Stimulated activated CD4-positive, alpha-beta T cell treated with anti-CD3 and anti-CD28 coated beads, TNF-alpha, amount 100 ng/mL, for 24 hours (primary cell): ENCODE data around the gene WDFY1.
"Not testable (repeated sequence)": the region's sequence is repeated elsewhere in the genome, so short reads cannot be mapped to it uniquely, and the experiment has no call there.

Experiments
- DNase-seq, 3 experiments: peaks; one replicate each; pipeline ENCODE4 v3.0.0-alpha.2; 2020; ENCODE audit warnings: low read depth in 3 of 3

Gene WDFY1

DNA sequence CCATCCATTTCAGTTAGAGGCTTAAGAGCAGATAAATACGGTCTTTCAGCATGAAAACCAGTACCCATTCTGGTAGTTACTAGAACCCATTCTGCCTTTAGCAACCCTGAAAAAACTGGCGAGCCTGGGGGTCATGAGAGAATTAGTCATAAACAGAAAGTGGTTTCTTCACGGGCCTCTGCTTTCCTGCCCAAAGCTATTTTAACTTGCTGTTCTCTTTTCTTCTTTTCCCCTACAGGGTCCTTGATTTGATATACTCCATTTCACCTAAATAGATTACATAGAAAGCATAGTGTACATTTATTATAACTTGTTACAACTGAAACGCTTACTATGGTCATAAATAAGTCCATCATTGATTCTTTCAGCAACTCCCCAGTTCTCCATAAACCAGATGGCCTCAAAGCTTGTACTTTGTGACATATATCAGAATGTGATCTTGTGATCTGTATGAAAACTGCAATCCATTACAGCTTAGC lies 48.3 kb downstream of the WDFY1 start:
- DNase-seq = no peak

- no peak for DNase-seq
Observed at GRCh38 chr2:223894968-223895367, 50.2 kb downstream of the WDFY1 start.

GRCh38 chr2:223894009-223894408 lies 51.1 kb downstream of the WDFY1 start:
- no peak for DNase-seq

DNA sequence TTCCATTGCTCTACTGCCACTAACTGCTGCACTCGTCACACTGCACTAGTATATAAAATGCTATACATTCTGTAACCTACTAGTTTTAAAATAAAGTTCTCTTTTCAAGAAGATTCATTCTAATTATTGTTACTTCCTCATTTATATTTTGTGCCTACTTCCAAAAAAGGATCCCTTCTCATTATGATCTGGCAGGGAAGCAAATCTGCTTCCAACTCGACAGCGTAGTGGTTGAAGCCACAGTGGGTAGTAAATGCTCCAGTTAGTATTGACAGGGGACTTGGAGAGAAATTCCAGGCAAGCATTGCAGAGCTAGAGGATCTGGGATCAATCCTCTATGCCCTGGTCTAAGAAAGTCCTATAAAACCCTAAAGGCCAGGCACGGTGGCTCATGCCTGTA lies 54.4 kb downstream of the WDFY1 start:
- no peak for DNase-seq

- DNase-seq = no peak
Observed at GRCh38 chr2:223889229-223889628, 55.9 kb downstream of the WDFY1 start.

DNA sequence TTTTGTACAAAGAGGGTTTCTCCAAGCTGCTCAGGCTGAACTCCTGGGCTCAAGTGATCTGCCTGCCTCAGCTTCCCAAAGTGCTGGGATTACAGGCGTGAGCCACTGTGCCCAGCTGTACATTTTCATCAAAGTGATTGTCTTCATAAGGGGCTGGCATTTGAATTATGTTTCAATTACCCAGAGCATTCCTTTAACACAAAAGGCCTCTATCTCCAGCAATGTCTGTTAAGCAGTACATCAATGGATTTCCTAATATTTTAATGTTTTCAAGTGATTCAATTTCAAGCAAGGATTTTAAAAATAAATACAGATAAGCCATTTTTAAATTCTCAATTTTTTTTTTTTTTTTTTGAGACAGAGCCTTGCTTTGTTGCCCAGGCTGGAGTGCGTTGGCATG lies 56.9 kb downstream of the WDFY1 start:
- no peak for DNase-seq

DNA sequence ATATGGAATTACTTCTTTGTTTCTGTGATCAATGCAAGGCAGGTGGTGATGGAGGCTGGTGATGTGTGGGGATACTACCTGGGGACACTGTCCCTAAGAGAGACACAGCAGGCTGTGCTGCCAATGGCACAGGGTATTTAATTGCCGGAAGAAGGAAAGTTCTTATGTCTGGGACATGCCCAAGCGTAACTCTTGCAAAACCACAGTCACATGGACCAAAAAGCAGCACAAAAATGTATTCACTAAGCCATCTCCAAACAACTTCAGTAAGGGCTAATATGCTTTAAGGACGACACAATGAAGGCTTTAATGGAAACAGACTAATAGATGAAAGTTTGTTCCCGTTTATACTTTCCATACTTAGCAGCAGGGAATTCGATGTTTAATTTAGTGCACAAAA lies 58.0 kb downstream of the WDFY1 start:
- no peak for DNase-seq

DNA sequence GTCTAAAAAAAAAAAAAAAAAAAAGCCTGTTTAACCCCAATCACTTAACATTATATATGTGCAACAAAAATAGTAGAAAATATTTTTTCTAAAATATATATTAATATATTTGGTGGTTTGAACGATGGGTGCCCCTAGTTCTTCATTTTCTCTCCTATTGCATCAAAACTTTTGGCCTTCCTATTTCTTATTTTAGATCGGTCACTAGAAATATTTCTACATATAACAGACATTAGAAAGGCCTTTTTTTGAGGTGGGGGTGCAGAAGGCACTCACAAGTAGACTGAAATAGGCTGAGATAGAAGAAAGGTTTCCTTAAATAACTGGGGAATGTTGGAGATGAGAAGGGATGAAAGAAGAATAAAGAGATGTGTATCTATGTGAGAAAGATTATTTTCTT lies 58.4 kb downstream of the WDFY1 start:
- no peak for DNase-seq

DNA sequence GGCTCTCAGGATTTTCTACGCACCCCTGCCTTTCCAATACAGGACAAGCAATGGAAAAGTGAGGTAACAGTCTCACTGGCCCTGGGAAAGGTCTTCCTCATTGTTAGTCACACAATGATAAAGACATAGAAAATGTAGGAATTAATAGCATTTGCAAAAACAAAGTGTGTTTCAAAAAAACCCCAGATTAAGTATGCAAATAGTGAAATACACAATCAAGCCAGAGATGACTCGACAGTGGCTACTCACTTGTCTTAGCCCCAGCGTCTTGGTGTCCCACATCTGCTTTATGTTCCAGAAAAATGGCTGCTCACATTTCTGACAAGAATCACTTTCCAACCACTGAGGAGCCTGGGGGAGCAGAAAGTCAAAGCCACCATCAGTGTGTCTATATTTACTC lies 60.7 kb downstream of the WDFY1 start:
- no peak for DNase-seq

- no peak for DNase-seq
Observed at GRCh38 chr2:223882715-223883114, 62.4 kb downstream of the WDFY1 start.

GRCh38 chr2:223880796-223881195 lies 64.3 kb downstream of the WDFY1 start:
- no peak for DNase-seq

GRCh38 chr2:223877721-223878410 lies 67.3 kb downstream of the WDFY1 start:
- DNase-seq = no peak

DNA sequence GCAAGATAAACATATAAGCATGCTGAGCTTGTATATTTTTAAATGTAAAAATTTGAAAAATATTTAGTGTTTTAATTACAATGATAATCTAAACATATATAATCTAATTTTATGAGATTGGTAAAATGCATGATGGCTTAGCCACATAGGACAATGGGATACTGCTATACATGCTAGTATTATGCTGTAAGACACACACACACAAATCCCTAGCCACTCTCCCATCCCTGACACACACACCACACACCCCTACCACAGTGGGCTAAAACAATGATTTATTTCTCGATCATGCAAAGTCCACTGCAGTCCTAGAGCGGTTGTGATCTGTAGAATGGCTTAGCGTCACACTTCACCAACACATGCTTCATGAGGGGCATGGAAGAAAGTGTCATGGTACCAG lies 71.5 kb downstream of the WDFY1 start:
- DNase-seq = no peak

DNA sequence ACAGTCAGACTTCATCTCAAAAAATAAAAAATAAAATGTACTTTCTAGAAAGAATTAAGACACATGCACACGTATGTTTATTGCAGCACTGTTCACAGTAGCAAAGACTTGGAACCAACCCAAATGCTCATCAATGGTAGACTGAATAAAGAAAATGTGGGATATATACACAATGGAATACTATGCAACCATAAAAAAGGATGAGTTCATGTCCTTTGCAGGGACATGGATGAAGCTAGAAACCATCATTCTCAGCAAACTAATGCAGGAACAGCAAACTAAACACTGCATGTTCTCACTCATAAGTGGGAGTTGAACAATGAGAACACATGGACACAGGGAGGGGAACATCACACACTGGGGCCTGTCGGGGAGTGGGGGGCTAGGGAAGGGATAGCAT lies 72.4 kb downstream of the WDFY1 start:
- not testable (repeated sequence) for DNase-seq

DNA sequence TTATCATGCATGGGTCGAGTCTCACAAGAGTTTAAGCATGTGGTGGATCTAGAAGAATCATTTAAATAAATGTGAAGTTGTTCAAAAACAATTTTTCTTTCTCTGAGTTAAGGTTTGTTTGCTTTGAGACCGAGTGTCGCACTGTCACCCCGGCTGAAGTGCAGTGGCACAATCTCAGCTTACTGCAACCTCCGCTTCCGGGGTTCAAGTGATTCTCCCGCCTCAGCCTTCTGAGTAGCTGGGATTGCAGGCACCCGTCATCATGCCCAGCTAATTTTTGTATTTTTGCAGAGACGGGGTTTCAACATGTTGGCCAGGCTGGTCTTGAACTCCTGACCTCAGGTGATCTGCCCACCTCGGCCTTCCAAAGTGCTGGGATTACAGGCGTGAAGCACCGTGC lies 73.5 kb downstream of the WDFY1 start:
- DNase-seq = not testable (repeated sequence)

DNA sequence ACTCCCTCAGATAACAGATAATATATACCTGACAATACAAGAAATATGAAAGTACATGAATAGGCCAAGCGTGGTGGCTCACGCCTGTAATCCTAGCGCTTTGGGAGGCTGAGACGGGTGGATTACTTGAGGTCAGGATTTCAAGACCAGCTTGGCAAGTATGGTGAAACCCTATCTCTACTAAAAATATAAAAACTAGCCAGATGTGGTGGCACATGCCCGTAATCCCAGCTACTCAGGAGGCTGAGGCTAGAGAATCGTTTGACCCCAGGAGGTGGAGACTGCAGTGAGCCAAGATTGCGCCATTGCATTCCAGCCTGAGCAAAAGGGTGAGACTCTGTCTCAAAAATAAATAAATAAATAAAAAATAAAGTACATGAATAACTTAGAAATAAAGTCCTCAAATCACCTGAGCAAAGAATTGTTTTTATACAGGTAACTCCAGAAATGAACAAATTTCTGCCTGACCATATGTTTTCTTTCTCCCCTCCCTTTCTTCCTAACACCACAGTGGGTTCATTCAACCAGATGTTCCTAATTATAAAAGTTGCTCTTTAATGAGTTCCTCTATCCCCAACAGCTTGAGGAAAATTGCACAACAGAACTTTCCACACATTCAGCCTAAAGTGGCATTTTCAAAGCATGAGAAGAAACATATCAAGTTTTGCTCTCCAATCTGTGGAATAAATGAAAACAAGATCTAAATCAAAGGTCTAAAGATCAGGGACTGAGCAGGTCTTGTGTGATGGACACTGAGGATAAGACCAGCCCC lies 74.1 kb downstream of the WDFY1 start:
- DNase-seq = no peak

- DNase-seq = no peak
Observed at GRCh38 chr2:223868005-223868404, 77.1 kb downstream of the WDFY1 start.

DNA sequence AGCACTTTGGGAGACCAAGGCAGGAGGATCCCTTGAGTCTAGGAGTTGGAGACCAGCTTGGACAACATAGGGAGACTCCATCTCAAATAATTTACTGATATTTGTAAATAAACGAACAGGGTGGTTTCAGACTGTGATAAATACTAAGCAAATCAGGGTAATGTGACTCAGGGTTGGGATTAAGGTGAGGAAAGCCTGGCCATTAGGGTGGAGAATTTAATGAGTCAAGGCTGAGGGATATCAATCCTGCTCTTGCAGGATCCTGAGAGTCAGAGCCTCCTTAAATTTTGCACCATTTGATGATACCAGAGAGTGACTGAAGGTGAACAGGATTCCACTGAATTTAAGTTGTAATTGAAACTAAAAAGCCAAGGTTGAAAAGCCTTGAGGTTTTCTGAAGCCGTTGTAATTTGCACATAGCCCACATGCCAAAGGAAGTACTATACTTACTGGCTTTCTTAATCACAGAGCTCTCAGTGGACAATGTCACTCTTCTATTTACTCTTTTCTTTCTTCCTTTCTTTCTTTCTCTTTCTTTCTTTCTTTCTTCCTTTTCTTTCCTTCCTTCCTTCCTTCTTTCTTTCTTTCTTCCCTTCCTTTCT lies 79.1 kb downstream of the WDFY1 start:
- DNase-seq = no peak

GRCh38 chr2:223865124-223865523 lies 80.0 kb downstream of the WDFY1 start:
- DNase-seq = no peak

DNA sequence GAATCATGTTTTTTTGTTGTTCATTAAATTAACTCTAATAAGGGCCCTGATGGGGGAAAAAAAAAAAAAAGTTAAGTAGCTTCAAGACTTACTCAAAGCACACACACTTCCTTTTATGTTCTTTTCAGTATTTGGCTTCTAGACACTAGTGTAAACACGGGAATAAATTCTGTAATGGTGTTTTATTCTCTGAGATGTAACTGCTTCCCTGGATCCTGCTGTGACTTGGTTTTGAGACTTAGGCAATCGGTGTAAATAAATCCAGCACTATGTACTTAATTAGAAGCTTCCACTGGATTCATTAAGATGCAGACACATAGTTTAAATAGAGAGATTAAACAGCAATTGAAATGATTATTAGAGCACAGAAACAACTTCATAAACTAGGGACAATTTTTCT lies 81.6 kb downstream of the WDFY1 start:
- DNase-seq = no peak

GRCh38 chr2:223860809-223861738 lies 84.1 kb downstream of the WDFY1 start:
- no peak for DNase-seq

DNA sequence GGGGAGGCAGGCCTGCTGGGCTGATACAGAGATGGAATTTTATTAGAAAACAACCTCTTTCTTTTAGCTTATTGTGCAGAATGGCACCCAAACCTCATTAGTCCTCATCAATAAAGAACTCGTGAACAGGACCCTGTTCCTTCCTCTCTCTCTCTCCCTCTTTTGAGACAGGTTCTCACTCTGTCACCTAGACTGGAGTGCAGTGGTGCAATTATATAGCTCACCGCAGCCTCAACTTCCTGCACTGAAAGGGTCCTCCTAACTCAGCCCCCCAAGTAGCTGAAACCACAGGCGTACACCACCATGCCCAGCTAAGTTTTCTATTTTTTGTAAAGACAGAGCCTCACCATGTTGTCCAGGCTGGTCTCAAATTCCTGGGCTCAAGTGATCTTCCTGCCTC lies 86.1 kb downstream of the WDFY1 start:
- DNase-seq = no peak
